Lower lobe of right lung (tissue), 2 donors: Measurements from ENCODE around the gene TDRD7. TPM values are rescaled to one million over a fixed set of nuclear protein-coding genes. Genes with fewer than 3 reads are reported as not detected.
A peak's percentile ranks its signal among the peaks of the same experiment; 100 is the strongest.

Experiments
- ATAC-seq, 2 donors: fragments of 200-7000 bp; cut with Tn5 transposase; one replicate each; pipeline ENCODE4 v1.9.1; 2020 to 2022; ENCODE audit warnings: mild to moderate bottlenecking in 2 of 2, moderate library complexity in 2 of 2
- DNase-seq: peaks from one replicate; pipeline ENCODE4 v3.0.0-alpha.2; 2020
- H3K27ac ChIP-seq: fragments of 200-600 bp; one replicate; pipeline ENCODE4 v1.8.0; 2022
- H3K27me3 ChIP-seq: fragments of 200-600 bp; one replicate; pipeline ENCODE4 v1.8.0; 2022; ENCODE audit warnings: low read depth
- H3K36me3 ChIP-seq: fragments of 200-600 bp; one replicate; pipeline ENCODE4 v1.8.0; 2022; ENCODE audit warnings: mild to moderate bottlenecking
- H3K4me1 ChIP-seq: fragments of 200-600 bp; one replicate; pipeline ENCODE4 v1.8.0; 2022
- H3K4me3 ChIP-seq: fragments of 200-600 bp; one replicate; pipeline ENCODE4 v1.8.0; 2022; ENCODE audit warnings: mild to moderate bottlenecking
- H3K9me3 ChIP-seq: fragments of 200-600 bp; one replicate; pipeline ENCODE4 v1.8.0; 2022
- intact Hi-C: fragments of 100-400 bp; cut with DNase I; formaldehyde crosslinking; loops from one replicate; pipeline ENCODE4 v1.11.0; 2022
- total RNA-seq: library from RNA; stranded (reverse); fragmentation: NEBNext Ultra II Directional; extraction: Animal tissue kit (Norgen Biotek cat#: 25700); gene quantifications from one replicate; pipeline ENCODE4 v1.2.1, GENCODE V29; 2021
- TF ChIP-seq, protein P1 (sequence below): fragments of 200-600 bp; IDR thresholded peaks from one replicate; pipeline ENCODE4 v1.8.0; 2022; ENCODE audit warnings: antibody characterized with exemption, mild to moderate bottlenecking
- donor health status: DM: no; HTN: yes; CAD: no; lungs with severe emphysema.

The TDRD7 gene
- total RNA-seq, 1 donor from 2014 or later, result 22.2 TPM

DNA sequence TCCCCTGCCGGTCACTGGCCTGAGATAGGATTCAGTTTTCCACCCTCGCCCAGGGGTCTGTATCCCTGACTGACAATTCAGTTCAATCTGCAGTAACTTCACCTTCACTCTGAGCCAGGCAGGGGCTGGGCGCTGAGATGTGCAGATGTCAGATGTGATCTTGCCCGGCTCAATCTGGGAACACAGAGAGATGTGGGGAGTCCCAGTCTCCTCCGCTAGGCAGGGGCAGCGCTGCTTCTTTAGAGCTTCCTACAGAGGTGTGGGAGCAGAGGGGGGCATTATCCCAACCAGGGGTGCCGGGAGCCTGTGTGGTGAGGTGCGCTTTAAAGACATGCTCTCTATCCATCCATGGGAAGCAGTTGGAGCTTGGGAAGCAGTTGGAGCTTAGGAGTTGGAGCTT lies 104.2 kb downstream of the TDRD7 start:
- Histone ChIP-seq H3K27ac (no peak overlapping the region), H3K36me3 (no peaks in the 10 kb centered on the region), H3K27me3 (no peaks in the 10 kb centered on the region), H3K9me3 (no peaks in the 10 kb centered on the region), H3K4me1 (peaks cover 26% of the 10 kb centered on the region), H3K4me3 (no peak overlapping the region)
- DNase-seq (no peak), ATAC-seq (no peak)
- TF ChIP-seq, protein P1, sequence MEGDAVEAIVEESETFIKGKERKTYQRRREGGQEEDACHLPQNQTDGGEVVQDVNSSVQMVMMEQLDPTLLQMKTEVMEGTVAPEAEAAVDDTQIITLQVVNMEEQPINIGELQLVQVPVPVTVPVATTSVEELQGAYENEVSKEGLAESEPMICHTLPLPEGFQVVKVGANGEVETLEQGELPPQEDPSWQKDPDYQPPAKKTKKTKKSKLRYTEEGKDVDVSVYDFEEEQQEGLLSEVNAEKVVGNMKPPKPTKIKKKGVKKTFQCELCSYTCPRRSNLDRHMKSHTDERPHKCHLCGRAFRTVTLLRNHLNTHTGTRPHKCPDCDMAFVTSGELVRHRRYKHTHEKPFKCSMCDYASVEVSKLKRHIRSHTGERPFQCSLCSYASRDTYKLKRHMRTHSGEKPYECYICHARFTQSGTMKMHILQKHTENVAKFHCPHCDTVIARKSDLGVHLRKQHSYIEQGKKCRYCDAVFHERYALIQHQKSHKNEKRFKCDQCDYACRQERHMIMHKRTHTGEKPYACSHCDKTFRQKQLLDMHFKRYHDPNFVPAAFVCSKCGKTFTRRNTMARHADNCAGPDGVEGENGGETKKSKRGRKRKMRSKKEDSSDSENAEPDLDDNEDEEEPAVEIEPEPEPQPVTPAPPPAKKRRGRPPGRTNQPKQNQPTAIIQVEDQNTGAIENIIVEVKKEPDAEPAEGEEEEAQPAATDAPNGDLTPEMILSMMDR, result no peak
- intact Hi-C loops, result no loop called here

DNA sequence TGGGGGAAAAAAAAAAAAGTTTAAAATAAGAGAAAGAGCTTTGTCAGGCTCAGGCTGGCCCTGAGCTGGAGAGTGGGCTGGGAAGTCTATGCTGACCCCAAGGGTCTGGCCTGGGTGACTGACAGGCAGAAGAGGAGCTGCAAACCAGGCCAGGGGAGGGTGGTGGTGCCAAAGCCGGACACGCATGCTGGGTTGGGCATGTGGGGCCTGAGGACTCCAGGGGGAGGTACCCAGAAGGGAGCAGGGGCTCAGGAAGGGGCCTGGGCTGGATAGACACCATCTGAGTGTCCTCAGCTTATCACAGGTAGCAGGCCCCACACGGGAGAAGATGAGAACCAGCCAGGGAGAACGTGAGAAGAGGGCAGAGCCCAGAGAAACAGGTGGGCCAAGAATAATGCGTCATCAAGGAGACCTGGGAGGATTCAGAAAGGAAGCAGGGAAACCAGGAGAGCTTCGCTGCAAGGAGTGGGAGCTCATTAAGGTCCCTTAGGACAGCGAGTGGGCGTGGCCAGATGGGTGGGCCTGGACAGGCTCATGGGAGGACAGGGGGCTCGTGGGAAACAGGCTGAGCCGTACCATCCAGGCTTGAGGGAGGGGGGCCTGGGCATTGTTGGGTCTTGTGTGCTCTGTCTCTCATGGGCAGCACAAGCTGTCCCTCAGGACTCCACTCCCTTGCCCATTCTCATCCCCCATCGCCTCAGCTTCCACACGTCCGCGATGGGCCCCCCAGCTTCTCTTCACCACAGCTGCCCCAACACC lies 105.6 kb downstream of the TDRD7 start:
- Histone ChIP-seq H3K4me3 (no peak overlapping the region), H3K27ac (no peak overlapping the region), H3K9me3 (no peaks in the 10 kb centered on the region), H3K27me3 (no peaks in the 10 kb centered on the region), H3K36me3 (no peaks in the 10 kb centered on the region), H3K4me1 (peaks cover 26% of the 10 kb centered on the region)
- ATAC-seq, result no peak
- intact Hi-C loops, result no loop called here
- no peak for DNase-seq
- TF ChIP-seq, protein P1, result no peak

DNA sequence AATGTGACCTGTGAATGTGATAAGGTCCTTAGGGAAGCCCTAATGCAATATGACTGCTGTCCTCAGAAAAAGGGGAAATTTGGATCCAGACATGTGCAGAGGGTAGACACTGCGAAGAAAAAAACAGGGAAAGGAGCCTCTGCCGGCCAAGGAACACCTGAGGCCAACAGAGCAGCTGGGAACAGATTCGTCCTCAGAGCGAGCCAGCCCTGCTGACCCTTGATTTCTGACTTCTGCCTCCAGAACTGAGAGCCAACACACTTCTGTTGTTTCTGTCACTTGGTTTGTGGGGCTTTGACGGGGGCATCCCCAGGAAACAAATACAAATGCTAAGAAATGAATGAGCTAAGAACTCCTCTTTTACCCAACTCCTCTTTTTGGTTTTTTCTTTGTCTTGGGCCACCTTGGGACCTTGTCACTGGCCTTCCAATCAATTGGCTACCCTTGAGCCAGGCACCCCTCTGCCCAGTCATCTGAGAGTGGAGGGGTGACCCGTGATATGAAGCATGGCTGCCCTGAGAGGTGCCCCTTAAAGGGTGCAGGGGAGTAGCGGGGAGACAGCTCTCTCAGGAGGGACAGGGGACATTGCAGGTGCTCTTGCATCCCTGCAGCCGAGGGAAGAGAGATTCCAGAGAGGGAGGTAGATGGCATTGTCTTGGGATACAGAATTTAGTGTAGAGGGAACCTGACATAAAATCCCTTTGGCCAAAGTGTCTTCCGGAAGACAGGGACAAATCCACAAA lies 106.4 kb downstream of the TDRD7 start:
- ATAC-seq (no peak), DNase-seq (no peak)
- intact Hi-C loops, result no loop called here
- Histone ChIP-seq H3K4me3 (no peak overlapping the region), H3K9me3 (no peaks in the 10 kb centered on the region), H3K36me3 (no peaks in the 10 kb centered on the region), H3K4me1 (peaks cover 26% of the 10 kb centered on the region), H3K27me3 (no peaks in the 10 kb centered on the region), H3K27ac (peak overlapping the region; percentile 47)
- TF ChIP-seq, protein P1, result no peak

DNA sequence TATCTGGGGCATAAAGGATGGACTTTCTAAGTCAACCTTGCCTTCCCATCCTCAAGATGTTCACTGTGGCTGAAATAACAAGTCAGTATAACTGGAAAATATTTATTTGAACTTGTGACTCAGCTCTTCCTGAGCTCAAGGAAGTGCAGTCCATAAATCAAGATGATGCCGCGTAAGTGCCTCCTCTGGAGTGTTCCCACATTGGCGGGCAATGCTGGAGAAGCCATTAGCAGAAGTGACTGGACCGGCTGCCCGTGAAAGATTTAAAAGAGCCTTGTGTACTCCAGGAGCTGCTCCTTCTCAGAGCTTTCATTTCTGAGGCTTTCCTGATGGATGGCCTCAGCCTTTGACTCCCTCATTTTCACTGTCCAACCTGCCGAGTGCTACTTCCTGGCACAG lies 107.0 kb downstream of the TDRD7 start:
- TF ChIP-seq, protein P1, result no peak
- Histone ChIP-seq H3K4me1 (peaks cover 26% of the 10 kb centered on the region), H3K27me3 (no peaks in the 10 kb centered on the region), H3K36me3 (no peaks in the 10 kb centered on the region), H3K4me3 (no peak overlapping the region), H3K9me3 (no peaks in the 10 kb centered on the region), H3K27ac (peak overlapping the region; percentile 47)
- ATAC-seq (peak; percentile 69 to 89), DNase-seq (no peak)
- intact Hi-C loops, result no loop called here

DNA sequence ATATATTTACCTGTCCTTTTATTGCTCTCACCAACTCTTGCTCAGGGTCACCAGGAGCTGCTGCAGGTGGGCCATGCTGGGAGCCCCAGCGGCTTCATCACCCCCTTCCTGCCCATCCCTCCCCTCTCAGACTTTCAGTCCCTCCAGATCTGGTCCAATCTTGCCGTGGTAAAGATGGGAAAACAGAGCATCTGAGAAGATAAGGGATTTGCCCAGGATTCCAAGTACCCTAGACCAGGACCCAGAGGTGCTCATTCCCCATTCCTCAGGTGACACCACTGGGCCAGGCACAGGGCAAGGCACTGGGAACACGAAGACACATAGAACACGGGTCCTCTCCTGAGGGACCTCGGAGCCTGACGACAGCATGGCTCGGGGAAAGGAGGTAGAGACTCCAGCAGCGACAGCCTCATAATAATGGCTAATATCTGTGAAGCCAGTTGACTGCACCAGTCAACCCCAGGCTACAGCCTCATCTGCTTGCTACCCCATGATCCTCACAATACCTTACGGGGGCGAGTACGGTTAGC lies 107.6 kb downstream of the TDRD7 start:
- no peak for ATAC-seq
- TF ChIP-seq, protein P1, result no peak
- DNase-seq, result no peak

More for the DNA sequence above, 107.6 kb downstream of the TDRD7 start:
- Histone ChIP-seq H3K4me3 (no peak overlapping the region), H3K9me3 (no peaks in the 10 kb centered on the region), H3K27me3 (no peaks in the 10 kb centered on the region), H3K27ac (peak overlapping the region; percentile 47), H3K4me1 (peaks cover 26% of the 10 kb centered on the region), H3K36me3 (peaks cover under 1% of the 10 kb centered on the region)
- intact Hi-C loops, result no loop called here
